ENCODE data around the gene BICRAL.
"Not testable (repeated sequence)": the region's sequence is repeated elsewhere in the genome, so short reads cannot be mapped to it uniquely, and the experiment has no call there.

BICRAL gene

GRCh38 chr6:42851599-42851998 is 69.7 kb downstream of the BICRAL start:
- no peak for DNase-seq

DNA sequence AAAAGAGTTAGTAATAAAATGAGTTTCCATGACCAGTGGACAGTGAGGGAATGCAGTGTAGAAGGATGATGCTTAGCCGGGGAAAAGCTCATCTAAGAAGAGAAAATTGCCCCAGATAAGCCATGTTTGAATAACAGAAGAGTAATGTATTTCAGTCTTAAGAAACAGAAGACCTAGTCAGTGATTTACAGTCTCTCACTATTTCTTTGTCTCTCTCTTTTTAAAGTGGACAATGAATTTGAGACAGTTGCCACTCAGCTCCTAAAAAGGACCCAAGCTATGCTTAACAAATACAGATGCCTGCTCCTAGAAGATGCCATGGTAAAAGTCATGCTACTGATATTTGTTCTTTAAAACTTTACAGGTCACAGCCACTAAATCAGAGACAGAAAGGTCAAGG is 78.2 kb downstream of the BICRAL start:
- no peak for DNase-seq

DNA sequence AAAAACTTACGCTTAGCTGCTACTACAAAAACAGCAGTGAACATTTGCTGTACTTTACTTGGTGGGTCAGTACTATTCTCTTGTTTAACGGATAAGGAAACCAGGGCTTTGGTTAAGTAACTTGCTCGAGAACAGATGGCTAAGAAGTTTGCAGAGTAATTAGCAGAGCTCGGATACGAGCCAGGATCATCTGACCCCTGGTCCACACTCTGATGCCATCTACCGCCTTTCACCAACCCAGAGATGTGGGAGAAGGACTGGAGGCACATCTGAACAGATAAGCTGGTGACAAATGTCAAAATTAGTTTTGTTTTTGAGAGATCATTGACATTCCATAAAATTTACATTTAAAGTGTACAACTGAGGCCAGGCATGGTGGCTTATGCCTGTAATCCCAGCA is 78.6 kb downstream of the BICRAL start:
- DNase-seq: no peak

GRCh38 chr6:42864602-42865001 is 82.8 kb downstream of the BICRAL start:
- DNase-seq: no peak

GRCh38 chr6:42870145-42870936 is 88.5 kb downstream of the BICRAL start:
- DNase-seq: no peak

GRCh38 chr6:42871711-42872110 is 89.9 kb downstream of the BICRAL start:
- DNase-seq: no peak

- DNase-seq: no peak
Observed at GRCh38 chr6:42873313-42873712, 91.5 kb downstream of the BICRAL start.

- DNase-seq: no peak
Observed at GRCh38 chr6:42877695-42878094, 95.8 kb downstream of the BICRAL start.

DNA sequence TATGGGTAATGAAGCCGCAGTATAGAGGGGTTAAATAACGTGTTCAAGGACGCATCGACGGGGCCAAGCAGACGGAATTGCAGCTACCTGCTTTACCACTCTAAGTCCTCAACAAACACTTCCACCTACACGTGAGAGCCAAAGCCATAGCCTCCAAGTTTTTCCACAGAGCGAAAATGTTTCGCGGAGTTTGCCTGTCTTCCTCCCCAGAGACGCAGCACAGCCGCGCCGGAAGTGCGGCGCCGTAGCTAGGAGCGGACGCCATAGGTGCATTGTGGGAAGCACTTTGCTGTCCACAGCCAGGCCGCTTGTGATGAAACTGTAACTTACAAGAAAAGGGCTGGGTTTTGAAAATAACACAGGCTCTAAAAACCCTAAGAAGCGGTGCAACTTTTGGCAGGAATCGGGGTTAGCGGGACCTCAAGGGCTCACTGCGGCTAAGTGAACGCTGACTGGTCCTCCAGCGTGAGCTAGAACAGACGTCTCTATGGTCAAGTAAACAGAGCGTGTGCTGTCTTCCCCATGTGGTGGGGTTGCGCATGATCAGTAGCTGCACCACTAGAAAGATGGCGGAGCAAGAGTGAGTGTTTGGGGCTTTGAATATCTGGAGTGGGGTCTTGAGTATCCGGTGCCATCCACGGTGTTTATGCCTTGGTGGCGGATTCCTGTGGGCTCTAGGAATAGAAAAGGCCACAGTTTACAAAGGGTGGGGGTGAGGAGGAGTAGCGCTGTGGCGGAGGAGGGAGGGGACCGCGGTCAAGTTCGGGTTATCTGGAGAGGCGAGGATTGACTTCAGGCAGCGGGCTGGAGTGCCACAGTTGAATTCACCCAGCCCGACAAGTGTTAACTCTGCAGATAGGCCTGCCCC is 97.8 kb downstream of the BICRAL start, which contains the start of gene RPL7L1:
TSS of gene RPL7L1 (plus strand) at position 245 of the 868 bp plus-strand sequence. CDS start at position 540, 295 bp downstream.
- DNase-seq: peak; percentile 85

DNA sequence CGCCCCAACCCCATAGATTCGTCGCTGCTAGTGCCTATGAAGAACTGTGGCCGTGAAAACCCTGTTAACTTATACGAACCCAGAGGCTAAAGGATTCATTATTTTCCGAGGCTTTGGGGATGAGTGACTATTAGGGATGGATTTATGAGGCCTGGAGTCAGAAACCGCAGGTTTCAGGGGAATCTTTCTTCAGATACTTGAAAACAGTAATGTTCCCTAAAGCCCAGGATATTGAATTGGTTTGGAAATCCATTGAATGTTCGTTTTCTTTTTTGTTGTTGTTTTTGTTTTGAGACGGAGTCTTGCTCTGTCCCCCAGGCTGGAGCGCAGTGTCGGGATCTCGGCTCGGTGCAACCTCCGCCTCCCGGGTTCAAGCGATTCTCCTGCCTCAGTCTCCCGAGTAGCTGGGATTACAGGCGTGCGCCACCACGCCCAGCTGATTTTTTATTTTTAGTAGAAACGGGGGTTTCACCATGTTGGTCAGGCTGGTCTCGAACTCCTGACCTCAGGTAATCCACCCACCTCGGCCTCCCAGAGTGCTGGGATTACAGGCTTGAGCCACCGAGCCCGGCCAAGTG is 98.5 kb downstream of the BICRAL start:
- DNase-seq: not testable (repeated sequence)

GRCh38 chr6:42880871-42881270 is 99.0 kb downstream of the BICRAL start:
- DNase-seq: not testable (repeated sequence)

DNA sequence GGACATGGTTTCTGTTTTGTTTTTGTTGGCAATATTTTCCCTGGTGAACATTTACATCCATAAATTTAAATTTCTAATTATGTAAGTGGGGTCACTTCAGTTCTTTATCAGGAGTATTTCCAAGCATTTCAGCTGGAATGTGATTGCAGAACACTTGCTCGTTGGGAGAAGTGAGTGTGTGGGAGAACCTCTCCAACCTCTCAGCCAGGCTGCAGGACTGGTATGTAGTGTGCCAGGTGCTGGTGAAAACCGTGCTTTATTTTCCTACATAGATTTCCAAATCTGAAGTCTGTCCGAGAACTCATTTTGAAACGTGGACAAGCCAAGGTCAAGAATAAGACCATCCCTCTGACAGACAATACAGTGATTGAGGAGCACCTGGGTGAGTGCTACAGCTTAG is 103.8 kb downstream of the BICRAL start:
- DNase-seq: no peak

GRCh38 chr6:42888201-42888600 is 106.3 kb downstream of the BICRAL start:
- DNase-seq: not testable (repeated sequence)

- DNase-seq: no peak
Observed at GRCh38 chr6:42889815-42890214, 108.0 kb downstream of the BICRAL start.

DNA sequence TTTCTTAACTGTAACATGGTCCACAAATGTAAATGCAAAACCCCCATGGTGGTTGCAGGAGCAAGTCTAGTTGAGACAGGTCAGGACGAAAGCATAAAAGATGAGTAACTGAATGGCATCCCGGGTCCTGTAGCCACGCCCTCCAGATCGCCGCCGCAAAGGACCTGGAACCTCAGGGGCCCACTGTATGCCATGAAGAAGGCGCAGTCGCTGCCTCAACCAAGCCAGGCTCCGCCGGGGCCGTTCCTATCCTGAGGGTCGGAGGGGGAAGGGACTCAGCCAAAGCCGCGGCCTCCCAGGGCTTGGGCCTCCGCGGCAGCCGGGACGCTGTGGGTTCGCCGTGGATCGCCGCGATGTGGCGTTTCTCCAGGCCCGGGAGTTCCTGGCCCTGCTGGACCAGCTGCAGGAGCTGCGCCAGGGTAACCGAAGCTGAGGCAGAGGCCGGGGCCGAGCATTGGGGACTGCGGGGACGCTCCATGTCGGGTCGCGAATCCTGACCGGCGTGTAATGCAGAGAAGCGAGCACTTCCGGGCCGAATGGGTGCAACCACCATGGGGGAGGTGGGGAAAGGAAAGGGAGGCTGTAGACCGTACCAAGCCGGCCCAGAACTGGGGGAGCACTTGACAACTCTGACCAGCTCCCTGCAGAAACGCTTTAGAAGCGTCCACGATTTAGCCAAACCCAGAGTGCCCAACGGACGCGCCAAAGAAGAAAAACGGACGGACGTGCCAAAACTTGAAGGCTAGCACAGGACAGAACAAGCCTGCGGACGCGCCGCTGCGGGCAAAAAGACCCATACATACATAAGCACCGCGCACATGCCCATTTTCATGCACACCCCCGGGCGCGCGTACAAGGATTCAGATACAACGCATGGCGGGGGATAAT is 108.7 kb downstream of the BICRAL start:
- DNase-seq: peak; percentile 93

- no peak for DNase-seq
Observed at GRCh38 chr6:42891199-42891722, 109.4 kb downstream of the BICRAL start.

DNA sequence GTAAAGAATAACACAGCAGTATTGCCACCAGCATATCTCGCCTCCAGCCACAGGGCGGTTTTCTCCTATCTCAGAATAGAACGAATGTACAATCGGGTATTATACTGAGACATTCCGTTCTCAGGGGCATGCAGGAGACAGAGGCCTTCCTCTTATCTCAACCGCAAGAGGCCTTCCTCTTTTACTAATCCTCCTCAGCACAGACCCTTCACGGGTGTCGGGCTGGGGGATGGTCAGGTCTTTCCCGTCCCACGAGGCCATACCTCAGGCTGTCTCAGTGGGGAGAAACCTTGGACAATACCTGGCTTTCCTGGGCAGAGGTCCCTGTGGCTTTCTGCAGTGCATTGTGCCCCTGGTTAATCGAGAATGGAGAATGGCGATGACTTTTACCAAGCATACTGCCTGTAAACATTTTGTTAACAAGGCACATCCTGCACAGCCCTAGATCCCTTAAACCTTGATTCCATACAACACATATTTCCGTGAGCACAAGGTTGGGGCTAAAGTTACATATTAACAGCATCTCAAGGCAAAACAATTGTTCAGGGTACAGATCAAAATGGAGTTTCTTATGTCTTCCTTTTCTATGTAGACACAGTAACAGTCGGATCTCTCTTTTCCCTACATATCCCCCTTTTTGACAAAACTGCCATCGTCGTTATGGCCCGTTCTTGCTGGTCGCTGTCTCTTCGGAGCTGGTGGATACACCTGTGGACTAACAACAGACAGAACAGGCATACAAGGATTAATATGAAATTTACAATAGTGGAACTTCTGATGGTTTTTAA is 112.4 kb downstream of the BICRAL start:
- DNase-seq: not testable (repeated sequence)

DNA sequence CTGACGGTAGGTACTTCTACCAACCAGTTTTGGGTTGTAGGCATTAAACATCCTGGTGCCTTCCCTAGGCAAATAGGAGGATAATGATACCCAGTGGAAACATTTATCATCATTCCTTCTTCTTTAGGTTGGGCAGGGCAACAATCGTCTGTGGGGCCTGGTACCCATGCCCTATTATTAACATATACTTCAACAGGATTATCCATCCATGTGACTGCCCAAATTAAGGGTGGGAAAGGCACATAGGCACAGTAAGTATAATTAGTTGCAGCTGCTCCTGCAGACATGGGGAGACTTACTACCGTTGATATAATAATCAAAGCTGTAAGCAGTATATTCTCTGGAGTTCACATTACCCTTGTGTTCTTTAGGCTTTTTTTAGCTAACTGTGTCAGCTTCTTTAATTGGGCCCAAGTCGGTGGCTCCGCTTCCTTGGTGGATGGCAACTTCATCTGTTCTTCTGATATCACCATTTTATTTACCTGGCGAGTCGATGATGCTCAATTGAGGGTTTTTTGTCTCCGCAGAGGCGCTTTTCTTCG is 114.4 kb downstream of the BICRAL start:
- no peak for DNase-seq

- peak; percentile 61 for DNase-seq
Observed at GRCh38 chr6:42898891-42899361, 117.1 kb downstream of the BICRAL start.

DNA sequence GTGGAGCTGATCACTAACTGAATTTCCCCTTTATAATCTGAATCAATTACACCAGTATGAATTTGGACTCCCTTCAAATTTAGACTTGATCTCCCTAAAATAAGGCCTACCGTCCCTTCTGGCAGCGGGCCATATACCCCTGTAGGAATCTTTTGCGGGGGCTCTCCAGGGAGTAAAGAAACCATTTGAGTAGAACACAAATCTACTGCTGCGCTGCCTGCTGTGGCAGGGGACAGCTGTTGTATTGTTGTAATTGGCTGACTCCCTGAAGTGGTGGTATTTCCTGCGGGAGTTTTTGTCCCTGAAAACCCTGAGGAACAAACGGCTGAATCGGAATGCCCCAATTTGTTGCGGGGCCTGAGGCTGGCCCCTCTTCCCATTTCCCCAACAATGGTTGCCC is 118.0 kb downstream of the BICRAL start:
- no peak for DNase-seq

DNA sequence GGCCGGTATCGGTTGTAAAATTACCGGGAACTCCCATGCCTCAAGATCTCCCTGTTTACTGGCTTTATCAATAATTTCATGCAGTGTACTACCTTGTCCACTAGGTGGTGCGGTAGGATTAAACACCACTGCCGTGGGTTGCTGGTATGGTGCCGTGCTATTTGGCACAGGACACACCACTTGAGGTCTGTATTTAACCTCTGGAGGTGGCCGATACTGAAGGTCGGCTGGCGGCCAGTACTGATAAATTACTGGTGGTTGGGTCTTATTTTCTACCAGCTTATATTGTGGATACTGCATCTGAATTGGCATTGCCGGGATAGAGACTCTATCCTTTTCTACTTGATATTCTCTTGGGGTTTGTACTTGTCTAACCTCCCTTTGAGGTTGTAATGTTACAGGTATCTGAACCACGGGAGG is 119.7 kb downstream of the BICRAL start:
- DNase-seq: peak; percentile 66
